Umbilical cord (tissue), 2 donors: Measurements from ENCODE around the gene CHRM4. TPM values are rescaled to one million over a fixed set of nuclear protein-coding genes. Genes with fewer than 3 reads are reported as not detected.
A peak's percentile ranks its signal among the peaks of the same experiment; 100 is the strongest.

Source experiments
- DNase-seq: peaks from one replicate; pipeline ENCODE4 v3.0.0-alpha.2; 2015; ENCODE audit warnings: low spot score
- total RNA-seq: library from RNA; depleted of rRNA; stranded (reverse); fragments of >200 nt; gene quantifications from one replicate; pipeline ENCODE4 v1.2.3, GENCODE V29; 2014; ENCODE audit warnings: low replicate concordance; ENCODE audit not compliant: insufficient read depth

CHRM4 gene
- total RNA-seq, 1 donor from 2014 or later = not detected

- peak; percentile 80 for DNase-seq
These were observed 22.0 kb downstream of the CHRM4 start for GRCh38 chr11:46369458-46370152.

GRCh38 chr11:46367916-46368267 is 23.7 kb downstream of the CHRM4 start:
- DNase-seq = no peak

GRCh38 chr11:46367244-46367915 is 24.2 kb downstream of the CHRM4 start:
- no peak for DNase-seq

GRCh38 chr11:46366661-46367161 is 24.9 kb downstream of the CHRM4 start:
- no peak for DNase-seq

DNA sequence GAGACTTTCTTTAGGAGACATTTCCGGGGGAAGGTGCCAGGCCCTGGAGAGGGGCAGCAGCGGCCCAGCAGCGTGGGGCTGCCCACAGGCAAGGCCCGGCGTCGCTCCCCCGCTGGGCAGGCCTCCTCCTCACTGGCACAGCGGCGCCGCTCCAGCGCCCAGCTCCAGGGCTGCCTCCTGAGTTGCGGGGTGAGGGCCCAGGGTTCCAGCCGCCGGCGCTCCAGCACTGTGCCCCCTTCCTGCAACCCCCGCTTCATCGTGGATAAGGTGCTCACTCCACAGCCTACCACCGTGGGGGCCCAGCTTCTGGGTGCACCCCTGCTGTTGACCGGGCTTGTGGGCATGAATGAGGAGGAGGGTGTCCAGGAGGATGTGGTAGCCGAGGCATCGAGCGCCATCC is 25.3 kb downstream of the CHRM4 start:
- no peak for DNase-seq

GRCh38 chr11:46364791-46365190 is 26.8 kb downstream of the CHRM4 start:
- DNase-seq = no peak

DNA sequence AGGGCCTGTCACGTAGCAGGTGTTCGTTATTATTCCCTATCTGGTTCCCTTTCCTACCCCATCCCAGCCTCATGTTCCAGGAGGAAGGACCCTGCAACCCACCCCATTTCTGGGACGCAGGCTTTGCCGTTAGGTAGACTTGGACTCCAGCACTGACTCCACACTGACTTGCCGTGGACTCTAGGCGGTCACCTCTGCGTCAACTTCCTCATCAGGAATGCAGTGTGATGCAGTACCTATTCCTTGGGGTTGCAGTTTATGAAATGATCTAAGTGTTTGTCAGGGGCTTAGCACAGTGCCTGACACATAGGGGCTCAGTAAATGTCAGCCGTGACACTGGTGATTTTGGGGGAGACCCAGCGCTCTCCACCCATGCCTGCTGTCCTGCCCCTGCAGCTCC is 27.5 kb downstream of the CHRM4 start:
- no peak for DNase-seq

DNA sequence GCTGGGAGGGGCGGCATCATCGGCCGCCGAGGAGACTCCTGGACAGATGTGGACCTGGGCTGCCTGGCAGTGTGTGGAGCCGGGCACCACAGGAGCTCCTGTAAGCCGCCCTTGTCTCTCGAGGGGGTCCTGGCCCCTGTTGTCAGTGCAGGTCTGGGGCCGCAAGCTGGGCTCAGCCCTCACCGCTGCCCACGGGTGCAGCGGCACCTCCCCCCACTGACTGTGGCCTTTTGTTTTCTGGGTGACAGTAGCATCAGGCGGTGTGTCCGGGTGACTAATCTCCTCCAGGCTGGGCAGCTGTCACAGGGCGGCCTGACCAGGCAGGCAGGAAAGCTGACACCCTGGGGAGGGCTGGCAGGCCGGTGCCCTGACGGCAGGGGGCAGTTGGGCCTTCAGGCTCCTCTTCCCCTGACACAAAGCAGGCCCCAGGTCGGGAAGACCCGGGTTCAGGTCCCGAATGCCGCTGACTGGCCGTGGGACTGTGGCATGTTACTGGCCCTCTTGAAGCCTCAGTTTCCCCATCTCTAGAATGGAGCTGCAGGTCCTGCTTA is 28.0 kb downstream of the CHRM4 start:
- DNase-seq = no peak

- DNase-seq = peak; percentile 64
These were observed 28.6 kb downstream of the CHRM4 start for GRCh38 chr11:46363031-46363407.

DNA sequence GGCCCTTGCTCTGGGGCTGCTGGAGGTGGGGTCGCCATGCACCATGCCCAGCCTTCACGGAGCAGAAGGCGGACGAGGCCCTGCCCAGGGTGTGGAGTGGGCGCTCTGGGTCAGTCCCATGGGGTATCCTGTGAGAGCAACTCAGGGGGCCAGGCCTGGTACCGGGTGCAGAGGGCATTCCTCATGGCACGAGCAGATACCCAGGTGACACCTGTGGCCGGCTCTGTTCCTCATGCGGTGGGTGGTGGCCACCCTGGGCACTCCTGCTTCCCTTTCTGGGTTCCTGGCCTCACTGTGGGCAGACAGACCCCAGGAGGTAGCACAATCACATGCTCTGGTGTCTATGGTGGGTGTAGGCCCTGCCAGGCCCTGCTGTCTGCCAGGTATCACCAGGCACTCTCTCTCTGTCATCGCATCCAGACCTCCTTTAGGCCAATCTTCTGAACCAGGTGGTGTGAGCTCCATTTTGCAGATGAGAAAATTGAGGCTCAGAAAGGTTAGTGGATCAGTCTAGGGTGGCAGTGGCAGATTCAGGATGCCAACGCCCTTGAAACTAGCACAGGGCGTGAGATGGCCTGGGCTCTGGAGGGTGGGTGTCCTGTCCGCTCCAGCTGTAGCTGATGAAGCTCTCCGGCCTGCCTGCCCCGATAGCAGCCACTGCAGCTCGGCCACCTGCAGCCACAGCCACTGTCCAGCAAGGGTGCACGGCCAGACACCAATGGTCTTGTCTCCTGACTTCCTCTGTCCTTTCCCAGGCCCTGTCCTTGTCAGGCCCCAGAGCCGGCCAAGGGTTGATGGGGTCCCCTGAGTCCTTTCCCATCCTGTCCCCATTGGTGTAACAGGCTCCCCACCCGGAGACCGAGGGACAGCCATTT is 29.2 kb downstream of the CHRM4 start:
- no peak for DNase-seq

DNA sequence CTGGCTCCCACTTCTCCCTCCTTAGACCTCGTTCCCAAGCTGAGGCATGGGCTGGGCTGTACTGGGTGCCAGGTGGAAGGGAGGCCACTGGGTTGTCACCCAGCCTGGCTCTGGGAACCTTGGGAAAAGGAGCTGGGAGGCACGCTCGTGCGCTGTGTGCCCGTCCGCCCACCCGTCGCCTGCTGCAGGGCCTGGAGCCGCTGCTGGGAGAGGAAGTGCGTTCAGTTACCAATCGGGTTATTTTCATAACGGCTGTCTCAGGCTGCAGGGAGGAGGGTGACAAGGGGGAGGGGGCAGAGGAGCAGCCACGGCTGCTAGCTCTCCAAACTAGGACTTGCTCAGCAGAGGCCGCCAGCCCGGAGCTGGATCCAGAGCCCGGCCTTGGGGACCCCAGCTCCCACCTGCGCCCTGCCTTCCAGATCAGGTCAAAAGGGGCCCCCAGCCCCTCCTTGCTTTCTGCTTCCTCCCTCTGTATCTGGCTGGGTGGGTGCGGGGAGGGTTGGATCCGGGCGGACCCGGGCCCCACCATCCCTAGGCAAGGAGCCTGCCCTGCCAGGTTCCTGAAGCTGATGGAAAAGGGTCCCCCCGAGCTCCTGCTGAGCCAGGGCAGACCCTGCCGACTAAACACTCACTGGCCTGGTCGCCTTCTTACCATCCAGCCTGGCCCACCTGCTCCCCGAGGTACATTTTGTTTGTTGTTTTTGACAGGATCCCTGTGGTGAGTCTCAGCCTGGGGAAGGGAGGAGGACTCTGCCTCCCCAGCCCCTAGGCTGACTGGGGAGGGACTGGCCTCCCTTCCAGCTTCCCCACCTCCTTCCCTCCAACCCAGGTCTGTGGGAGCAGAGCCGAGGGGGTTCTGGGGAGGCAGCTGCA is 30.1 kb downstream of the CHRM4 start:
- DNase-seq = peak; percentile 73

DNA sequence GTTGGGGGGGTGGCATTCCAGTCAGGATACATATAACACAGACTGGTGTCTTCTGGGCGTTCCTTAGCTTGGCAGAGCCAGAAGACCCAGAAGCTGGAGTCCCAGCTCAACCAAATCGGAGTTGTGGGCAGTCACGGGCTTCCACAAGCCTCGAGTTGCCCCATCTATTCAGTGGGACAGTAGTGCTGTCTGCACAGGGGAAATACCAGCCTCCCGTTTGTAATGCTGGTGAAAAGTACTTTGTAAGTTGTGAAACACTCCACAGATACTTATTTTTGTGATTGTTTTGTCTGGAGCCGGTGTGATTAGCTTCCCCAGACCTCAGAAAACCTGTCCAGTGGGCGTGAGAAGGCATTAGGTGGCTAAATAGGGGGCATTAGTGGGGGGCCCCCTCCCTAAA is 30.7 kb downstream of the CHRM4 start:
- no peak for DNase-seq

DNA sequence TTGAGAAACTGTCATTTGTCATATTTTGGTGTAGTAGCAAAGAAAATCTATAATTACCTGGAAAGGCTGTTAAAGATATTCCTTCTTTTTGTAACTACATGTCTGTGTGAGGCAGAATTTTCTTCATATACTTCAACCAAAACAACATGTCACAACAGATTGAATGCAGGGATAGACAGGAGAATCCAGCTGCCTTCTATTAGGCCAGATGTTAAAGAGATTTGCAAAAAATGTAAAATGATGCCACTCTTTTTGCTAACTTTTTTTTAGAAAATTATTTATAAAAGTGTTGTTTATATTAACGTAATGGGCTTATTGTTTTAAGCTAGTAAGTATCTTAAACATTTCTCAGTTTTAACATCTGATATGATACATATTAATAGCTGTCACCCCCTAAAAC is 31.6 kb downstream of the CHRM4 start:
- DNase-seq = no peak

GRCh38 chr11:46357483-46357936 is 34.1 kb downstream of the CHRM4 start:
- no peak for DNase-seq

- DNase-seq = peak; percentile 69
These were observed 34.6 kb downstream of the CHRM4 start for GRCh38 chr11:46356924-46357482.

DNA sequence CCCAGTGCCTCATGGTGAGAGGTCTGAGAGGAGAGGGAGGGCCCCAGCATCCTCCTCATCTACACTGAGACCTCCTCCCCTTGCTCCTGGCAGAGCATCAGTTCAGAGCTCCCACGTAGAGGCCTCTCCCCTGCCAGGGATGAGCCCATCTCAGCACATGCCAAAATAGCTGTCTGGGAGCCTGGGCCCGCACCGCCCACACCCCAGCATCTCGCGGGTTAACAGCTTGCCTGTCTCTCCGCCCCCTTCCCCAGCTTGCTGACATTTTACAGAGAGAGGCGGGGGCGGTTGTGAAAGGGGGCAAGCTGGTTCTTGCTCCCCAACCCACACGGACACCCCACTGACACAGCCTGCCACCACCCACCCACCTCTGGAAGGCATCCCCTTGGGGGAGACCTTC is 37.9 kb downstream of the CHRM4 start:
- DNase-seq = peak; percentile 85

- DNase-seq = no peak
These were observed 39.3 kb downstream of the CHRM4 start for GRCh38 chr11:46352063-46352841.

DNA sequence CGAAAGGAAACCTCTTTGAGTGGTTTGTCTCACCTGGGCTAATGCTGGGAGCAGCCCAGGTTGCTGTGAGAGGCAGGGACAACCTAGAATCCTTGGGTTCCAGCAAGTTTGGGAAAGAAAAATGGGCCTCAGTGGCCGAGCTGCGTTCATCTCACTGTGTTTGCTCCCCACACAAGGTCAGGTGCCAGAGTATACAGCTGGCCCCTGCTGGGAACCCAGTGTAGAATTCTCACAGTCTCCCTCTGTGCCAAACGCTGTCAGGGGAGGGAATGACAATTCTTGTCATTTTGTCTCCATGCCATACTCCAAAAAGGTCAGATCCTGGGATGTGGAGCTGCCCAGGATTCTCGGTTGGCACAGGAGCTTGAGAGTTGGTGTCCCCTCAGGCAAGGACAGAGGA is 40.0 kb downstream of the CHRM4 start:
- DNase-seq = no peak

DNA sequence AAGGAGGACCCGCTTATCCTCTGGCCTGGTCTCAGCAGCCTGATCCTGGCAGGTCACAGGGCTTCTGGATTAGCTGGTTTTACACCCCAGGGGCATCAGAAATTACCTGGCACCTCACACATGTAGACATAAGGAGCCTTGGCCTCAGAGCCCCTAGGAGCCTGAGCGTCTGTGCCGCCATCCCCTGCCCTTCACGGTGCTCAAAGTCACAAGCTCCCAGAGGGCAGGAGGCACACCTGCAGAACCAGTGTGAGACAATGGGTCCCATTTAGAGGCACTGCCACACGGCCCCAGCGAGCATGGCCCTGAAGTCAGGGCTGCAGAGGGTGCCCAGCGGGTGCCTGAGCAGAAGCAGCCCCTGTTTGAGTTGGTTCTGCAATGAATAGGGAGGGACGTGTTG is 40.4 kb downstream of the CHRM4 start:
- no peak for DNase-seq

GRCh38 chr11:46350695-46351094 is 40.9 kb downstream of the CHRM4 start:
- no peak for DNase-seq
